Measurements from ENCODE around the gene INS.

The INS gene

GRCh38 chr11:2134022-2135010 is 26.7 kb downstream of the INS start:
- H3K4me3 Mint-ChIP-seq = no peak overlapping the region
- no peak for ATAC-seq (replicated peaks)
- H3K4me1 Mint-ChIP-seq = peaks cover 20 to 24% of the 10 kb centered on the region in 2 donors
- peaks cover 8 to 10% of the 10 kb centered on the region in 2 donors for H3K9me3 Mint-ChIP-seq
- no peak overlapping the region for H3K27ac Mint-ChIP-seq
- no peaks in the 10 kb centered on the region for H3K36me3 Mint-ChIP-seq
- peaks cover 70 to 83% of the 10 kb centered on the region in 2 donors for H3K27me3 Mint-ChIP-seq
- no peak for DNase-seq

DNA sequence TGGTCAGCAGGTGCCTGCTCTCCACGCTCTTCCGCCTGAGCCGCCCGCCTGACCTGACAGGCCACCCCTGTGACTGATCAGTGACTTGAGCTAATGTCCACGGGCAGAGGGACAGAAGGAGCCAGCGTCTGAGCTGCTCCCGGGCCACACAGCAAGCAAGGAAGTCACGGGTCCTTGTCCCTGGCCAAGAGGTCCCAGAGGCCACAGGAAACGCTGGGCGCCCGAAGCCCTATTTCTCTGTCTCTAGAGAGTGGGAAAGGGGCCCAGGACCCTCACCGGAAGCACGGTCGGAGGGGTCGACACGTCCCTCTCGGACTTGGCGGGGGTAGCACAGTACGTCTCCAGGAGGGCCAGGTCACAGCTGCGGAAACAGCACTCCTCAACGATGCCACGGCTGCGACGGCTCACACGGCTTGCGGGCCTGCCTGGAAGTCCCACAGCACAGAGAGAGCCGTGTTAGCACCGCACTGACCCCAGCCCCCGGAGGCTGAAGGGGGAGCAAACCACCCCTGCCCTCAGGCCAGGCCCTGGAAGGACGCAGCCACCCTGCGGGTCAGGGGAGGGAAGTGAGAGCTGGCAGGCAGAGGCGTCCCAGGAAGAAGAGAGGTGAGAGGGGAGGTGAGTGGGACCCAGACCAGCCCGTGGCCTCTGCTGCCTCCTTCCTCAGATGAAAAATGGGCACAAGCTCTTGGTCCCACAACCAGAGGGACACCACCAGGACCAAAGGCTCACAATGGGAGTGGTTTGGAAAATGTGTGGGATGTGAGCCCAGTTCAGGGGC is 27.6 kb downstream of the INS start:
- peaks cover 20 to 23% of the 10 kb centered on the region in 2 donors for H3K4me1 Mint-ChIP-seq
- peaks cover 74 to 85% of the 10 kb centered on the region in 2 donors for H3K27me3 Mint-ChIP-seq

DNA sequence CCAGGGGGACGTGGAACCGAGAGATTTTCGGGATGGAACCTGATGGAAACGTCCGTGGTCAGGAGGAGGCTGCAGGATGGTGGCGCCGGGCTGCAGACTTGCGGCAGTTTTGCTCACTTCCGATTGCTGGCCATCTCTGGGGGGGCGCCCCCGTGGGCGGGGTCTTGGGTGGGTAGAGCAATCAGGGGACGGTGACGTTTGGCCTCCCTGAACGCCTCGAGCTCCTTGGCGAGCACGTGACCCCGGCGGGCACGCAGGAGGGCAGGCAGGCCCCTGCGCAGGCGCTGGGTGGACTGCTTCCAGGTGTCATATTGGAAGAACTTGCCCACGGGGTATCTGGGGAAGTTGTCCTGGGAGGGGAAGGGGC is 28.2 kb downstream of the INS start:
- Mint-ChIP-seq H3K4me3 (no peak overlapping the region), H3K36me3 (no peaks in the 10 kb centered on the region)
- no peak for ATAC-seq (replicated peaks)

More for the DNA sequence above, 27.6 kb downstream of the INS start:
- no peaks in the 10 kb centered on the region for H3K36me3 Mint-ChIP-seq
- H3K4me3 Mint-ChIP-seq = no peak overlapping the region
- H3K27ac Mint-ChIP-seq = no peak overlapping the region
- DNase-seq (no peak), ATAC-seq (replicated peaks) (no peak)
- H3K9me3 Mint-ChIP-seq = peaks cover 8 to 10% of the 10 kb centered on the region in 2 donors

GRCh38 chr11:2132246-2132645 is 28.8 kb downstream of the INS start:
- ATAC-seq (replicated peaks) = no peak
- no peak for DNase-seq
- Mint-ChIP-seq H3K9me3 (peaks cover 8 to 10% of the 10 kb centered on the region in 2 donors), H3K27me3 (peaks cover 73 to 78% of the 10 kb centered on the region in 2 donors), H3K4me1 (peaks cover 13% of the 10 kb centered on the region in 2 donors), H3K27ac (peak overlapping the region; percentile 3), H3K4me3 (no peak overlapping the region), H3K36me3 (no peaks in the 10 kb centered on the region)

More for the DNA sequence above, 28.2 kb downstream of the INS start:
- H3K4me1 Mint-ChIP-seq = peaks cover 19% of the 10 kb centered on the region in 2 donors
- H3K27ac Mint-ChIP-seq = no peak overlapping the region
- peaks cover 73 to 79% of the 10 kb centered on the region in 2 donors for H3K27me3 Mint-ChIP-seq
- no peak for DNase-seq
- H3K9me3 Mint-ChIP-seq = peaks cover 8 to 10% of the 10 kb centered on the region in 2 donors

DNA sequence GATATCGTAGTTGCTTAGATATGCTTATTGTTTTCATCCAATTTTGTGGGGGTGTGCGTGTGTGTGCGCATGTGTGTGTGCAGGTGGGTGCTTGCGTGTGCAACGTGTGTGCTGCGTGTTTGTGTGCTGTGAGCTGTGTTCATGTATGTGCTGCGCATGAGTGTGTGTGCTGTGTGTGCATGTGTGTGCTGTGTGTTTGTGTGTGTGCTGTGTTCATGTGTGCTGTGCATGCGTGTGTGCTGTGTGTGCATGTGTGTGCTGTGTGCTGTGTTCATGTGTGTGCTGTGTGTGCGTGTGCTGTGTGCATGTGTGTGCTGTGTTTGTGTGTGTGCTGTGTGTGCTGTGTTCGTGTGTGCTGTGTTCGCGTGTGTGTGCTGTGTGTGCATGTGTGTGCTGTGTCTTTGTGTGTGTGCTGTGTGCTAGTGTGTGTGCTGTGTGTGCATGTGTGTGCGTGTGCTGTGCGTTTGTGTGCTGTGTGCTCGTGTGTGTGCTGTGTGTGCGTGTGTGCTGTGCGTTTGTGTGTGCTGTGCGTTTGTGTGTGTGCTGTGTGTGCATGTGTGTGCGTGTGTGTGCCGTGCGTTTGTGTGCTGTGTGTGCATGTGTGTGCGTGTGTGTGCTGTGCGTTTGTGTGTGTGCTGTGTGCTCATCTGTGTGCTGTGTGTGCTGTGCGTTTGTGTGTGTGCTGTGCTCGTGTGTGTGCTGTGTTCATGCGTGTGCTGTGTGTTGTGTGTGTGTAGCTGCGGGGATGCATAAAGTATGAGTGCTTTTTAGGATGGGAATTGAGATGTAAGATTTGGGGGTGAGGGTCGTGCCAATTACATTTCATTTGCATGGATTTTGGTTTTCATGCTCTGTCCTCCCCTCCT is 29.4 kb downstream of the INS start:
- Mint-ChIP-seq H3K9me3 (peaks cover 8 to 10% of the 10 kb centered on the region in 2 donors), H3K36me3 (no peaks in the 10 kb centered on the region), H3K27ac (peak overlapping the region; percentile 78), H3K27me3 (peaks cover 70 to 76% of the 10 kb centered on the region in 2 donors), H3K4me1 (peaks cover 6 to 10% of the 10 kb centered on the region in 2 donors), H3K4me3 (no peak overlapping the region)
- no peak for ATAC-seq (replicated peaks)
- DNase-seq = no peak

GRCh38 chr11:2130881-2131352 is 30.1 kb downstream of the INS start:
- H3K36me3 Mint-ChIP-seq = no peaks in the 10 kb centered on the region
- peaks cover 10 to 17% of the 10 kb centered on the region in 2 donors for H3K9me3 Mint-ChIP-seq
- H3K4me3 Mint-ChIP-seq = no peak overlapping the region
- peaks cover 0 to 6% of the 10 kb centered on the region in 2 donors for H3K4me1 Mint-ChIP-seq
- DNase-seq = no peak
- H3K27ac Mint-ChIP-seq = peak overlapping the region; percentile 4
- peaks cover 70 to 76% of the 10 kb centered on the region in 2 donors for H3K27me3 Mint-ChIP-seq
- ATAC-seq (replicated peaks) = no peak

DNA sequence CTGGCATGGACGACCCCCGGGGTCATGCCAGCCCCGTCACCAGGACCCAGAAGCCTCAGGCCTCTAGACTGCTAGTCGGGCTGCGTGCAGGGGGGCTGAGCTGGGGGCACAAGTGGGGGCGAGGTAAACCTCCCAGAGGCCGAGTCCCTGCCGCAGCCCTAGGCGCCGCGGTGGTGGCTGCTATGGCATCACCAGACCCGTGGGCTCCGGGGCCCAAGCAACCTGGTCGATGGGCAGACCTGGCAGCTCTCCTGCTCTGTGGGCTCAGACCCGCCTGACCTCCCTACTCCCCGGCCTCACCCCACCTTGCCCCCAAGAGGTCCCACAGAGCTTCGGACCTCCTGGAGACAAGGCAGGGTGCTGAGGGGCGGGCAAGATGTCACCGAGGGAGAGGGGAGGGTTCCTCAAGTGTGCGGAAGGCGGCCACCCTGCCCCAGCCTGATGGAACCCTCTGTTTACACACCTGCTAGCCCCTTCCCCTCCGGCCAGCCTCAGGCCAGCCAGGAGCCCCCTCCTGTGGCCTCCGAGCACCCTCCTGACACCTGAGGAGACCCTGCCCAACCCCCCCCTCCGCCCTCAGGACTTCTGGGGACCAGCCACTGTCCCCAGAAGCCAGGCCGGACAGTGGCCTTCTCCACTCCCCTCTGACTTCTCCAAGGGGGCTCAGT is 31.2 kb downstream of the INS start:
- Mint-ChIP-seq H3K27me3 (peaks cover 74 to 76% of the 10 kb centered on the region in 2 donors), H3K36me3 (no peaks in the 10 kb centered on the region), H3K4me1 (peaks cover 0 to 6% of the 10 kb centered on the region in 2 donors), H3K27ac (no peak overlapping the region), H3K9me3 (peaks cover 15 to 28% of the 10 kb centered on the region in 2 donors), H3K4me3 (no peak overlapping the region)
- no peak for DNase-seq
- ATAC-seq (replicated peaks) = no peak

GRCh38 chr11:2129308-2129698 is 31.7 kb downstream of the INS start:
- Mint-ChIP-seq H3K4me3 (no peak overlapping the region), H3K4me1 (peaks cover 0 to 9% of the 10 kb centered on the region in 2 donors), H3K27me3 (peaks cover 75 to 76% of the 10 kb centered on the region in 2 donors), H3K36me3 (no peaks in the 10 kb centered on the region), H3K27ac (no peak overlapping the region), H3K9me3 (peaks cover 18 to 31% of the 10 kb centered on the region in 2 donors)
- ATAC-seq (replicated peaks) (no peak), DNase-seq (no peak)

- H3K9me3 Mint-ChIP-seq = peaks cover 18 to 32% of the 10 kb centered on the region in 2 donors
- H3K4me1 Mint-ChIP-seq = peaks cover 0 to 9% of the 10 kb centered on the region in 2 donors
- DNase-seq = no peak
- H3K36me3 Mint-ChIP-seq = no peaks in the 10 kb centered on the region
- no peak for ATAC-seq (replicated peaks)
- H3K27ac Mint-ChIP-seq = no peak overlapping the region
- H3K4me3 Mint-ChIP-seq = no peak overlapping the region
- peaks cover 76% of the 10 kb centered on the region in 2 donors for H3K27me3 Mint-ChIP-seq
Measured at GRCh38 chr11:2128511-2129307, 32.3 kb downstream of the INS start.

GRCh38 chr11:2128130-2128510 is 32.9 kb downstream of the INS start:
- no peaks in the 10 kb centered on the region for H3K36me3 Mint-ChIP-seq
- peaks cover 0 to 7% of the 10 kb centered on the region in 2 donors for H3K4me1 Mint-ChIP-seq
- H3K9me3 Mint-ChIP-seq = peaks cover 18 to 34% of the 10 kb centered on the region in 2 donors
- no peak for DNase-seq
- H3K4me3 Mint-ChIP-seq = no peak overlapping the region
- no peak overlapping the region for H3K27ac Mint-ChIP-seq
- ATAC-seq (replicated peaks) = no peak
- peaks cover 76% of the 10 kb centered on the region in 2 donors for H3K27me3 Mint-ChIP-seq

DNA sequence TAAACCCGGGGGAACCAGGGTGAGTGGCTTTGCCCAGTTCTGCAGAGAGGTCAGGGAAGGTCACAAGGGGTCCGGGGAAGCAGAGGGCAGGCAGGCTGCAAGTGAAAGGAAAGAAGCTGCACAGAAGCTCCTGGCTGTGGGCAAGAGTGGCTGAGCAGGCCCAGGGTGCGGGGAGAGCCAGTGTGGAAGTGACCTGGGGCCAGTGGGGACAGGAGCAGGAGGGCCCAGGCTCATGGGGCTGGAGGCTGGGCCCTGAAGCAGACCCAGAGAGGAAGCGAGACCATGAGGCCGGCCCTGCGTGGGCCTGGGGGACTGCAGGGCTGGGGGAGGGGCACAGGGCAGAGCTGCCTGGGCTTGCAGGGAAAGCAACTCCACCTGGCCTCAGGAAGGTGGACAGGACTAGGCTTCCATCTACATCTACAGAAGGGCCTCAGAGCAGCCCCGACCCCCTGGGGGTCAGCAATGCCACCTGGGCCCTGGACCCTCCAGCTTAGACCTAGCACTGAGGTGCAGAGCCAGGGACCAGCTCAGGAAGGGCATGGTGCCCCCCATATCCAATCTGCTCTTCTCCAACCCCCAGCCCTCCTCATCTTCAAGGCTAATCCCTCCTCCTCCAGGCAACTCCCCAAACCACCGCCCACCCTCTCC is 33.4 kb downstream of the INS start:
- H3K27ac Mint-ChIP-seq = no peak overlapping the region
- ATAC-seq (replicated peaks) (no peak), DNase-seq (no peak)
- peaks cover 72 to 74% of the 10 kb centered on the region in 2 donors for H3K27me3 Mint-ChIP-seq
- no peak overlapping the region for H3K4me3 Mint-ChIP-seq
- H3K36me3 Mint-ChIP-seq = no peaks in the 10 kb centered on the region
- H3K9me3 Mint-ChIP-seq = peaks cover 18 to 34% of the 10 kb centered on the region in 2 donors
- peaks cover 0 to 6% of the 10 kb centered on the region in 2 donors for H3K4me1 Mint-ChIP-seq

DNA sequence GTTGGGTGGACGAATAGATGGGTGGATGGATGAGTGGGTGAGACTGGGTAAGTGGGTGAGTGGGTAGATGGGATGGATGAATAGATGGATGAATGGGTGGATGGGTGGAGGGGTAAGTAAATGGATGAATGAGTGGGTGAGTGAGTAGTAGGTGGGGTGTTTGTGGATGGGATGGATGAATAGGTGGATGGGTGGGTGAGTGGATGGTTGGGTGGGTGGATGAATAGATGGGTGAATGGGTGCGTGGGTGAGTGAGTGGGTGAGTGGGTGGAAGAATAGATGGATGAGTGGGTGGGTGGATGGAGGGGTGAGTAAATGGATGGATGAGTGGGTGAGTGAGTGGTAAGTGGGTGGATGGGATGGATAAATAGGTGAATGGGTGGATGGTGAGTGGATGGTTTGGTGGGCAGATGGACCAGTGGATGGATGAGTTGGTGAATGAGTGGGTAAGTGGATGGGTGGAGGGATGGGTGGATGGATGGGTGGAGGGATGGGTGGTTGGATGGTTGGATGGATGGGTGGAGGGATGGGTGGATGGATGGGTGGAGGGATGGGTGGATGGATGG is 34.4 kb downstream of the INS start:
- Mint-ChIP-seq H3K4me3 (no peak overlapping the region), H3K36me3 (no peaks in the 10 kb centered on the region), H3K27me3 (peaks cover 70 to 73% of the 10 kb centered on the region in 2 donors), H3K4me1 (peaks cover 0 to 6% of the 10 kb centered on the region in 2 donors), H3K9me3 (peaks cover 14 to 32% of the 10 kb centered on the region in 2 donors), H3K27ac (no peak overlapping the region)
- DNase-seq (no peak), ATAC-seq (replicated peaks) (no peak)
